HG03025 (cell line): ENCODE measurements around the gene RPL22.

Source experiments
- ATAC-seq: cut with Tn5 transposase; IDR thresholded peaks from one replicate; pipeline ENCODE4 v1.9.1; 2021; ENCODE audit warnings: mild to moderate bottlenecking, moderate library complexity; ENCODE audit not compliant: unreplicated experiment, low FRiP score

RPL22 gene

GRCh38 chr1:6206520-6206855 lies 7.1 kb upstream of the RPL22 start:
- ATAC-seq, result no peak

GRCh38 chr1:6205849-6206519 lies 6.6 kb upstream of the RPL22 start, which contains the start of gene RNF207:
TSS of gene RNF207 (plus strand) at chr1:6206119. CDS start at chr1:6206536, 417 bp downstream.
- ATAC-seq, result peak; percentile 53

GRCh38 chr1:6202256-6202655 lies 2.9 kb upstream of the RPL22 start:
- no peak for ATAC-seq

- no peak for ATAC-seq
Observed at GRCh38 chr1:6200188-6200809, 904 bp upstream of the RPL22 start.

- ATAC-seq, result peak; percentile 32
Observed at GRCh38 chr1:6198646-6199297, 623 bp downstream of the RPL22 start.

GRCh38 chr1:6197746-6198427 lies 1.5 kb downstream of the RPL22 start:
- no peak for ATAC-seq

GRCh38 chr1:6191968-6192367 lies 7.4 kb downstream of the RPL22 start:
- no peak for ATAC-seq

GRCh38 chr1:6188466-6188865 lies 10.9 kb downstream of the RPL22 start:
- no peak for ATAC-seq

GRCh38 chr1:6185635-6186382 lies 13.6 kb downstream of the RPL22 start:
- ATAC-seq, result no peak

GRCh38 chr1:6185151-6185550 lies 14.2 kb downstream of the RPL22 start:
- ATAC-seq, result no peak

- ATAC-seq, result no peak
Observed at GRCh38 chr1:6184083-6184783, 15.2 kb downstream of the RPL22 start.

GRCh38 chr1:6183520-6183989 lies 15.8 kb downstream of the RPL22 start:
- no peak for ATAC-seq

- ATAC-seq, result no peak
Observed at GRCh38 chr1:6181347-6181770, 18.0 kb downstream of the RPL22 start.

- ATAC-seq, result no peak
Observed at GRCh38 chr1:6180707-6181311, 18.6 kb downstream of the RPL22 start.

- ATAC-seq, result no peak
Observed at GRCh38 chr1:6180268-6180706, 19.1 kb downstream of the RPL22 start, which contains the start of gene CHD5. TSS of gene CHD5 (minus strand) at chr1:6180321. CDS start at chr1:6180023, 298 bp downstream.

- no peak for ATAC-seq
Observed at GRCh38 chr1:6179564-6180175, 19.7 kb downstream of the RPL22 start.

GRCh38 chr1:6178751-6179563 lies 20.4 kb downstream of the RPL22 start:
- no peak for ATAC-seq
